B cell (primary cell): ENCODE results near the gene TMEM106B. TPM values are rescaled to one million over a fixed set of nuclear protein-coding genes. Genes with fewer than 3 reads are reported as not detected.
A peak's percentile ranks its signal among the peaks of the same experiment; 100 is the strongest.

Experiments
- ATAC-seq: fragments of 200-7000 bp; cut with Tn5 transposase; one replicate; pipeline ENCODE4 v1.10.0; 2021; ENCODE audit warnings: low read depth, mild to moderate bottlenecking, moderate number of reproducible peaks, moderate library complexity
- CTCF ChIA-PET: fragments of 350-600 bp; sonication (Branson Sonifier 250); formaldehyde crosslinking; loops from one replicate; lab custom pipeline; 2021; ENCODE audit warnings: antibody characterized with exemption, inconsistent platforms; lab: Charles Lee
- POLR2A ChIA-PET: fragments of 350-600 bp; sonication (Branson Sonifier 250); formaldehyde crosslinking; loops from one replicate; lab custom pipeline; 2021; ENCODE audit warnings: antibody characterized with exemption; lab: Charles Lee
- DNase-seq: peaks from one replicate; pipeline ENCODE4 v3.0.0; 2013
- H2AFZ ChIP-seq: 2 replicates; pipeline ENCODE4 v1.6.1; 2012; ENCODE audit warnings: mild to moderate bottlenecking, low read depth, low read length; ENCODE audit not compliant: insufficient read depth, poor library complexity, severe bottlenecking
- H3K27ac ChIP-seq, 2 donors: 1 replicate in 1 of 2; 2 replicates in 1 of 2; pipeline ENCODE4 v1.5.1; 2012 to 2013; ENCODE audit warnings: low read length in 2 of 2, mild to moderate bottlenecking in 2 of 2, moderate library complexity in 1 of 2
- H3K27me3 ChIP-seq, 4 experiments: fragments of 200-600 bp in 1 of 4; sonication (generic) in 1 of 4; replicated peaks in 1 of 4; 1 replicate in 2 of 4; 2 replicates in 2 of 4; pipeline versions ENCODE4 v1.6.1 to v1.7.0; 2013 to 2016; ENCODE audit warnings: low read length in 3 of 4, mild to moderate bottlenecking in 2 of 4, mixed read lengths in 1 of 4, moderate library complexity in 1 of 4; ENCODE audit not compliant: insufficient read depth in 4 of 4, control insufficient read depth in 3 of 4; ENCODE audit errors: control extremely low read depth in 1 of 4
- H3K36me3 ChIP-seq, 2 experiments: replicated peaks in 1 of 2; 1 replicate in 1 of 2; 2 replicates in 1 of 2; pipeline versions ENCODE4 v1.6.1 to v1.7.1; 2013; ENCODE audit warnings: low read length in 1 of 2; ENCODE audit not compliant: insufficient read depth in 2 of 2, control insufficient read depth in 1 of 2; ENCODE audit errors: control extremely low read depth in 1 of 2, extremely low read depth in 1 of 2
- H3K4me1 ChIP-seq, 2 donors: fragments of 200-600 bp in 1 of 2; sonication (generic) in 1 of 2; 1 replicate in 1 of 2; 2 replicates in 1 of 2; pipeline versions ENCODE4 v1.5.1 to v1.6.1; 2013 to 2017; ENCODE audit warnings: low read length in 2 of 2; ENCODE audit not compliant: control insufficient read depth in 2 of 2, insufficient read depth in 2 of 2
- H3K4me2 ChIP-seq: replicated peaks from 2 replicates; pipeline ENCODE3; 2012; ENCODE audit warnings: mild to moderate bottlenecking, low read depth, low read length; ENCODE audit not compliant: poor library complexity, severe bottlenecking
- H3K4me3 ChIP-seq, 5 experiments: fragments of 200-600 bp in 1 of 5; sonication (generic) in 1 of 5; 1 replicate in 3 of 5; 2 replicates in 2 of 5; pipeline versions ENCODE4 v1.5.1 to v1.7.0; 2011 to 2016; ENCODE audit warnings: low read length in 4 of 5, mild to moderate bottlenecking in 4 of 5, low read depth in 2 of 5, control low read depth in 1 of 5, moderate library complexity in 1 of 5; ENCODE audit not compliant: insufficient read depth in 1 of 5; ENCODE audit errors: control extremely low read depth in 1 of 5, extremely low read depth in 1 of 5
- H3K79me2 ChIP-seq: fragments of 200-600 bp; sonication (generic); one replicate; pipeline ENCODE4 v1.6.0; 2016; ENCODE audit warnings: low read length; ENCODE audit not compliant: control insufficient read depth, insufficient read depth
- H3K9ac ChIP-seq: fragments of 200-600 bp; sonication (generic); 2 replicates; pipeline ENCODE4 v1.6.1; 2017; ENCODE audit warnings: mild to moderate bottlenecking, low read length, moderate library complexity
- H3K9me3 ChIP-seq, 3 donors: one replicate each; pipeline versions ENCODE4 v1.6.1 to v1.7.1; 2013; ENCODE audit warnings: low read length in 2 of 3; ENCODE audit not compliant: control insufficient read depth in 2 of 3, insufficient read depth in 1 of 3; ENCODE audit errors: control extremely low read depth in 1 of 3
- H4K20me1 ChIP-seq: 2 replicates; pipeline ENCODE4 v1.6.0; 2012; ENCODE audit warnings: mild to moderate bottlenecking, low read length; ENCODE audit not compliant: insufficient read depth, control insufficient read depth, poor library complexity, severe bottlenecking
- H3K27ac Mint-ChIP-seq: one replicate; pipeline ENCODE4 v1.8.0; 2021; ENCODE audit warnings: mixed read lengths
- H3K27me3 Mint-ChIP-seq: one replicate; pipeline ENCODE4 v1.8.0; 2021; ENCODE audit warnings: mixed read lengths
- H3K4me1 Mint-ChIP-seq: one replicate; pipeline ENCODE4 v1.8.0; 2021; ENCODE audit warnings: mixed read lengths
- H3K4me3 Mint-ChIP-seq: one replicate; pipeline ENCODE4 v1.8.0; 2021; ENCODE audit warnings: mixed read lengths
- H3K9me3 Mint-ChIP-seq: one replicate; pipeline ENCODE4 v1.8.0; 2022; ENCODE audit warnings: mixed read lengths; ENCODE audit not compliant: insufficient read depth
- EZH2 ChIP-seq: IDR thresholded peaks from 2 replicates; pipeline ENCODE4 v1.6.1; 2012; ENCODE audit warnings: borderline replicate concordance, low read depth, mild to moderate bottlenecking, moderate library complexity, low read length; ENCODE audit not compliant: insufficient read depth, poor library complexity, severe bottlenecking
- WGBS: methylation state at CpG from one replicate; pipeline ENCODE4 v1.1.5; 2013; ENCODE audit warnings: missing lambda C conversion rate; ENCODE audit not compliant: insufficient coverage; 5-methylcytosine and 5-hydroxymethylcytosine counted together
- intact Hi-C: fragments of 100-400 bp; cut with micrococcal nuclease; formaldehyde crosslinking; loops from one replicate; pipeline ENCODE4 v1.10.0; 2022
- polyA plus RNA-seq: library from polyadenylated mRNA; depleted of rRNA; stranded (reverse); fragments of >200 nt; gene quantifications from 2 replicates; pipeline ENCODE4 v1.2.3, GENCODE V29; 2012
- total RNA-seq, 2 donors: library from RNA; stranded (reverse); fragments of 120-200 nt in 1 of 2; gene quantifications; 1 replicate in 1 of 2; 2 replicates in 1 of 2; pipeline versions ENCODE4 v1.2.3 to v1.2.4, GENCODE V29; 2013 to 2022
- TF ChIP-seq, protein P1 (sequence below): fragments of 200-600 bp; IDR thresholded peaks from one replicate; pipeline ENCODE4 v1.8.0; 2022; ENCODE audit warnings: antibody characterized with exemption, mild to moderate bottlenecking

The TMEM106B gene
- total and polyA plus RNA-seq, 2 donors (not counting 1 experiment from before 2014, with no cell fraction given): 8.4 to 28.3 TPM

DNA sequence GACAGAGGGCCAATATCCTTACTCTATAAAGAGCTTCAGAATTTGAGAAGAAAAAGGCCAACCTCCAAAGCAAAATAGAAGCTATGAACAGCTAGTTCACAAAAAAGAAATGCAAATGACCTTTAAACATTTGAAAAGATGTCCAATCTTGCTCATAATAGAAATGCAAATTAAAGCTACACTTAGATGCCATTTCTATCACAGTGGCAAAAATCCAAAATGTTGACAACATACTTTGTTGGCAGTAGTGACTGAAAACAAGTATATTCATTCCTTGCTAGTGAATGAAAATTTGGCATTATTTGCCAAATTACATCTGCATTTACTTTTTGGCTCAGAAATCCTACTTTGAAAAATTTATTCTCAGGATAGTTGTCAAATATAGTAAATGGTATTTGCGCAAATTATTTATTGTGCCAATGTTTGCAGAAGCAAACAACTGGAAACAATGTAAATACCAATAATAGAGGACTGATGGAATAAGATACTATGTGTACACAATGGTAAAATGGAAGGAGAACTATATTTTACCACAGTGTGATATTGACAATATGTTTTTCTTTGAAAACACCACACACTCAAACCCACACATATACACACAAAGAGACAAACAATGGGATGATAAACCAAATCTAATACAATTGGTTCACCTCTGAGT, 9.4 kb downstream of the TMEM106B start:
- CTCF ChIA-PET: no interaction called here
- no CpG with 5 or more reads among the region's 1 CpG for WGBS
- Histone ChIP-seq H3K4me1 (peaks cover 8 to 16% of the 10 kb centered on the region in 2 donors), H3K27ac (no peak overlapping the region), H4K20me1 (peaks cover 21% of the 10 kb centered on the region), H3K79me2 (peaks cover 22% of the 10 kb centered on the region), H3K9me3 (no peaks in the 10 kb centered on the region), H3K4me2 (no peak overlapping the region), H3K9ac (no peak overlapping the region), H3K36me3 (peaks cover 8 to 25% of the 10 kb centered on the region in 2 experiments), H2AFZ (no peak overlapping the region), H3K4me3 (no peak overlapping the region), H3K27me3 (no peaks in the 10 kb centered on the region)
- ATAC-seq (no peak), DNase-seq (no peak)
- no peak overlapping the region for H3K27ac Mint-ChIP-seq
- POLR2A ChIA-PET: no interaction called here
- no peaks in the 10 kb centered on the region for H3K9me3 Mint-ChIP-seq
- H3K27me3 Mint-ChIP-seq: no peaks in the 10 kb centered on the region
- TF ChIP-seq, protein P1, sequence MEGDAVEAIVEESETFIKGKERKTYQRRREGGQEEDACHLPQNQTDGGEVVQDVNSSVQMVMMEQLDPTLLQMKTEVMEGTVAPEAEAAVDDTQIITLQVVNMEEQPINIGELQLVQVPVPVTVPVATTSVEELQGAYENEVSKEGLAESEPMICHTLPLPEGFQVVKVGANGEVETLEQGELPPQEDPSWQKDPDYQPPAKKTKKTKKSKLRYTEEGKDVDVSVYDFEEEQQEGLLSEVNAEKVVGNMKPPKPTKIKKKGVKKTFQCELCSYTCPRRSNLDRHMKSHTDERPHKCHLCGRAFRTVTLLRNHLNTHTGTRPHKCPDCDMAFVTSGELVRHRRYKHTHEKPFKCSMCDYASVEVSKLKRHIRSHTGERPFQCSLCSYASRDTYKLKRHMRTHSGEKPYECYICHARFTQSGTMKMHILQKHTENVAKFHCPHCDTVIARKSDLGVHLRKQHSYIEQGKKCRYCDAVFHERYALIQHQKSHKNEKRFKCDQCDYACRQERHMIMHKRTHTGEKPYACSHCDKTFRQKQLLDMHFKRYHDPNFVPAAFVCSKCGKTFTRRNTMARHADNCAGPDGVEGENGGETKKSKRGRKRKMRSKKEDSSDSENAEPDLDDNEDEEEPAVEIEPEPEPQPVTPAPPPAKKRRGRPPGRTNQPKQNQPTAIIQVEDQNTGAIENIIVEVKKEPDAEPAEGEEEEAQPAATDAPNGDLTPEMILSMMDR: no peak
- TF ChIP-seq EZH2: no peak
- H3K4me1 Mint-ChIP-seq: peaks cover 22% of the 10 kb centered on the region
- intact Hi-C loops: no loop called here
- no peak overlapping the region for H3K4me3 Mint-ChIP-seq

DNA sequence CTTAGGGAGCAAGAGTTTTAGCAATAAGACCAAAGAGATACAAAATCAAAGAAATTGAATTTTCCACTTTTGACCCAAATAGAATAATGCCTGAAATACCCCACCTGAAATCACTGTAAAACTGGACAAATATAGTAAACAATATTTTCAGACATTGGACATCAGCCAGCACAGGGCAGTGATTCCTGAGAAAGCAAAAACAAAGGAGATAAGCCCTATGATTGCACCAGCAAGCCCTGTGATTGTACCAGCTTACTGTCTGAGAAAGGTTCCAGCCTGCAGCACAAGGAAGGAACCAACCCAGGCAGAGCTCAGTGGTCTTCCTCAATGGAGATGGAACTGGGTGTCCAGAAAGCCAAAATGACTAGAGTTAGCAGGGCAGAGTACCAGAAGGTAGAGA, 10.3 kb downstream of the TMEM106B start:
- ChIA-PET CTCF (no interaction called here), POLR2A (no interaction called here)
- H4K20me1 ChIP-seq: peaks cover 14% of the 10 kb centered on the region
- H3K36me3 ChIP-seq: peaks cover 3 to 23% of the 10 kb centered on the region in 2 experiments
- peaks cover 23% of the 10 kb centered on the region for H3K4me1 Mint-ChIP-seq
- H3K9me3 Mint-ChIP-seq: no peaks in the 10 kb centered on the region
- H3K9me3 ChIP-seq: no peaks in the 10 kb centered on the region
- no peak for TF ChIP-seq EZH2
- TF ChIP-seq, protein P1: no peak
- H3K9ac ChIP-seq: no peak overlapping the region
- peaks cover 17% of the 10 kb centered on the region for H3K79me2 ChIP-seq
- H2AFZ ChIP-seq: no peak overlapping the region
- no peaks in the 10 kb centered on the region for H3K27me3 Mint-ChIP-seq
- H3K4me3 ChIP-seq: no peak overlapping the region
- H3K27ac ChIP-seq: no peak overlapping the region
- peaks cover 8 to 16% of the 10 kb centered on the region in 2 donors for H3K4me1 ChIP-seq
- ATAC-seq (no peak), DNase-seq (no peak)
- intact Hi-C loops: no loop called here
- no peak overlapping the region for H3K4me2 ChIP-seq
- no peak overlapping the region for H3K4me3 Mint-ChIP-seq
- no peaks in the 10 kb centered on the region for H3K27me3 ChIP-seq
- H3K27ac Mint-ChIP-seq: peak overlapping the region; percentile 7
